GM12872 (cell line): ENCODE measurements around the gene LMO1.

ENCODE experiments used
- CTCF ChIP-seq: IDR thresholded peaks from 3 replicates; pipeline ENCODE4 v1.5.1; 2011; ENCODE audit warnings: low read depth, mild to moderate bottlenecking, low read length, moderate library complexity; ENCODE audit not compliant: insufficient read depth

LMO1 gene

DNA sequence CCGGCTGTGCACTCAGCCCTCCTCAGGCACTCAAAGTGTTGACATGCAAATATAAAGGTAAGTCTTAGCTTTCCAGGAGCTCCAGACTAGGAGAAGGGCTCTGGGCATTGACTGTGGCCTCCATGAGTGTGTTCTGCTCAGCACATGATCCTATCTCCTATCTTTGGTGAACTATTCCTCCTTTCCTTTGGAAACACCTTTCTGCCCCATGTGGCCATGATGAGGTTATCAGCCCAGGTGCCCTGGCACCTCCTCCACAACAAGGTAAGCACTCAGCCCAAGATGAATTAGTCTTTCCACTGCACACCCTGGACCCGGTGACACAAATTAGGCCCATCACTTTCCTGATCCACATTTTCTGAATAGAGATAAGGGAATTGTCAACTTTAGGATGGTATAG is 37.9 kb upstream of the LMO1 start:
- no peak for TF ChIP-seq CTCF

- TF ChIP-seq CTCF = no peak
Measured at GRCh38 chr11:8298801-8299786, 35.4 kb upstream of the LMO1 start.

DNA sequence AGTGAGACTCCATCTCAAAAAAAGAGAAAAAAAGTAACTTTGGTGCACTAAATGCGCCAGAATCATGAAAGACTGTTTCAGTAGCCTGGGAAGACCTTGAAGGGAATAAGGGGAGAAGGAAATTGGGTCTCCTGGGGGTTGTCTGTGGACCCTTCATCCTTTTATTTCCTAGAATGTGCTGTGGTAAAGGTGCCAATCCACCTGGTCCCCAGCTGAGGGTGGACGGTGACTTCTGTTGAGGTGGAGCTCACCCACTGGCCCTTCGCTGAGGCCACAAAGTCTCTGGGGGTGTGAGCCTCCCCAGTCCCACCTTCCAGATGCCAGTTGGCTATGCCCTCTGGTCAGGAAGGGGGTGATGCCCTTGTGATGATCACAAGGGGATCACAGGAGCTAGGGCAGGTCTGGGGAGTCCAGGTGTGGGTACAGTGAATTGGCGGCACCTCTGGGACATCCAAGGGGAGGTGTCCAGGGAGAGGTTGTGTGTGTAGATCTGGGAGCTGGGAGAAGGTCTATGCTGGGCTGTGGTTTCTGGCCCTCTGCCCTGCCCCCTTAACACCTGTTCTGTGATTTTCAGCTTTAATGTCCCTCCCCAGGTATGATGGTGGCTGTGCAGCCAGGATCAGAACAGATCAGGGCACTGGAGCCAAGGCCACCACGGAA is 34.2 kb upstream of the LMO1 start:
- TF ChIP-seq CTCF = no peak

- TF ChIP-seq CTCF = no peak
Measured at GRCh38 chr11:8296872-8297271, 33.2 kb upstream of the LMO1 start.

GRCh38 chr11:8296038-8296649 is 32.5 kb upstream of the LMO1 start:
- TF ChIP-seq CTCF = no peak

- TF ChIP-seq CTCF = no peak
Measured at GRCh38 chr11:8294251-8294935, 30.7 kb upstream of the LMO1 start.

GRCh38 chr11:8293171-8293570 is 29.5 kb upstream of the LMO1 start:
- no peak for TF ChIP-seq CTCF
